Panc1 (cell line): ENCODE data around the gene ZCCHC14.

Experiments used
- POLR2AphosphoS5 ChIP-seq: IDR thresholded peaks from 2 replicates; pipeline ENCODE4 v1.6.1; 2012; ENCODE audit warnings: mild to moderate bottlenecking, low read depth, low read length, moderate library complexity
- SIN3A ChIP-seq: IDR thresholded peaks from 2 replicates; pipeline ENCODE4 v1.6.1; 2012; ENCODE audit warnings: low read depth, mild to moderate bottlenecking, low read length, moderate library complexity, borderline replicate concordance; ENCODE audit not compliant: insufficient read depth
- TCF7L2 ChIP-seq: IDR thresholded peaks from 2 replicates; pipeline ENCODE4 v1.6.1; 2011; ENCODE audit warnings: mild to moderate bottlenecking, low read depth, low read length, inconsistent platforms
- TF ChIP-seq, protein P1 (sequence below): fragments of 450-650 bp; IDR thresholded peaks from 2 replicates; pipeline ENCODE4 v1.5.1; 2017; ENCODE audit warnings: mild to moderate bottlenecking
- TF ChIP-seq, protein P2 (sequence below), 2 experiments: IDR thresholded peaks; 2 replicates each; pipeline ENCODE4 v1.6.1; 2011 to 2012; ENCODE audit warnings: low read depth in 2 of 2, control low read depth in 1 of 2, low read length in 1 of 2, mild to moderate bottlenecking in 1 of 2, moderate library complexity in 1 of 2; ENCODE audit not compliant: insufficient read depth in 1 of 2

DNA sequence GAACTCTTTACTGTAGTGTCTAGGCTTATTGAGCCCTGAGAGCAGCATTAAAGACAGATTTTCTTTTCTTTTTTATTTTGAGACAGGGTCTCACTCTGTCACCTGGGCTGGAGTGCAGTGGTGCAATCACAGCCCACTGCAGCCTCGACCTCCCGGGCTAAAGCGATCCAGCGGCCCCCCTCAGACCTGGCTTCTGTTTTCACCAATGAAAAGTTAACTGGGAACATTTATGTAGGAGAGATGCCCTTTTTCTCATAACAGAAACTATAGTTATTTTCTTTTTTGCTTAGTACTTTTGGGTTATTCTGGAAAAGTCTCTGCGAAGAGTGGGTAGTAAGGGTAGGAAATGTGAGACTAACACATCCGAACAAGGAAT lies 99.2 kb downstream of the ZCCHC14 start:
- TF ChIP-seq POLR2AphosphoS5 (no peak), SIN3A (no peak), TCF7L2 (no peak)
- TF ChIP-seq, protein P1, sequence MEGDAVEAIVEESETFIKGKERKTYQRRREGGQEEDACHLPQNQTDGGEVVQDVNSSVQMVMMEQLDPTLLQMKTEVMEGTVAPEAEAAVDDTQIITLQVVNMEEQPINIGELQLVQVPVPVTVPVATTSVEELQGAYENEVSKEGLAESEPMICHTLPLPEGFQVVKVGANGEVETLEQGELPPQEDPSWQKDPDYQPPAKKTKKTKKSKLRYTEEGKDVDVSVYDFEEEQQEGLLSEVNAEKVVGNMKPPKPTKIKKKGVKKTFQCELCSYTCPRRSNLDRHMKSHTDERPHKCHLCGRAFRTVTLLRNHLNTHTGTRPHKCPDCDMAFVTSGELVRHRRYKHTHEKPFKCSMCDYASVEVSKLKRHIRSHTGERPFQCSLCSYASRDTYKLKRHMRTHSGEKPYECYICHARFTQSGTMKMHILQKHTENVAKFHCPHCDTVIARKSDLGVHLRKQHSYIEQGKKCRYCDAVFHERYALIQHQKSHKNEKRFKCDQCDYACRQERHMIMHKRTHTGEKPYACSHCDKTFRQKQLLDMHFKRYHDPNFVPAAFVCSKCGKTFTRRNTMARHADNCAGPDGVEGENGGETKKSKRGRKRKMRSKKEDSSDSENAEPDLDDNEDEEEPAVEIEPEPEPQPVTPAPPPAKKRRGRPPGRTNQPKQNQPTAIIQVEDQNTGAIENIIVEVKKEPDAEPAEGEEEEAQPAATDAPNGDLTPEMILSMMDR = no peak
- TF ChIP-seq, protein P2, sequence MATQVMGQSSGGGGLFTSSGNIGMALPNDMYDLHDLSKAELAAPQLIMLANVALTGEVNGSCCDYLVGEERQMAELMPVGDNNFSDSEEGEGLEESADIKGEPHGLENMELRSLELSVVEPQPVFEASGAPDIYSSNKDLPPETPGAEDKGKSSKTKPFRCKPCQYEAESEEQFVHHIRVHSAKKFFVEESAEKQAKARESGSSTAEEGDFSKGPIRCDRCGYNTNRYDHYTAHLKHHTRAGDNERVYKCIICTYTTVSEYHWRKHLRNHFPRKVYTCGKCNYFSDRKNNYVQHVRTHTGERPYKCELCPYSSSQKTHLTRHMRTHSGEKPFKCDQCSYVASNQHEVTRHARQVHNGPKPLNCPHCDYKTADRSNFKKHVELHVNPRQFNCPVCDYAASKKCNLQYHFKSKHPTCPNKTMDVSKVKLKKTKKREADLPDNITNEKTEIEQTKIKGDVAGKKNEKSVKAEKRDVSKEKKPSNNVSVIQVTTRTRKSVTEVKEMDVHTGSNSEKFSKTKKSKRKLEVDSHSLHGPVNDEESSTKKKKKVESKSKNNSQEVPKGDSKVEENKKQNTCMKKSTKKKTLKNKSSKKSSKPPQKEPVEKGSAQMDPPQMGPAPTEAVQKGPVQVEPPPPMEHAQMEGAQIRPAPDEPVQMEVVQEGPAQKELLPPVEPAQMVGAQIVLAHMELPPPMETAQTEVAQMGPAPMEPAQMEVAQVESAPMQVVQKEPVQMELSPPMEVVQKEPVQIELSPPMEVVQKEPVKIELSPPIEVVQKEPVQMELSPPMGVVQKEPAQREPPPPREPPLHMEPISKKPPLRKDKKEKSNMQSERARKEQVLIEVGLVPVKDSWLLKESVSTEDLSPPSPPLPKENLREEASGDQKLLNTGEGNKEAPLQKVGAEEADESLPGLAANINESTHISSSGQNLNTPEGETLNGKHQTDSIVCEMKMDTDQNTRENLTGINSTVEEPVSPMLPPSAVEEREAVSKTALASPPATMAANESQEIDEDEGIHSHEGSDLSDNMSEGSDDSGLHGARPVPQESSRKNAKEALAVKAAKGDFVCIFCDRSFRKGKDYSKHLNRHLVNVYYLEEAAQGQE (IDR thresholded peaks at IDR 0.05; ENCODE audit: insufficient read depth in 1 of 2, low read depth in 2 of 2, low read length in 1 of 2) = no peak
